ENCODE data around the gene ZBTB20. TPM values are rescaled to one million over a fixed set of nuclear protein-coding genes. Genes with fewer than 3 reads are reported as not detected.

Gene ZBTB20
- total RNA-seq, 1 experiment from 2014 or later = 3.7 TPM

DNA sequence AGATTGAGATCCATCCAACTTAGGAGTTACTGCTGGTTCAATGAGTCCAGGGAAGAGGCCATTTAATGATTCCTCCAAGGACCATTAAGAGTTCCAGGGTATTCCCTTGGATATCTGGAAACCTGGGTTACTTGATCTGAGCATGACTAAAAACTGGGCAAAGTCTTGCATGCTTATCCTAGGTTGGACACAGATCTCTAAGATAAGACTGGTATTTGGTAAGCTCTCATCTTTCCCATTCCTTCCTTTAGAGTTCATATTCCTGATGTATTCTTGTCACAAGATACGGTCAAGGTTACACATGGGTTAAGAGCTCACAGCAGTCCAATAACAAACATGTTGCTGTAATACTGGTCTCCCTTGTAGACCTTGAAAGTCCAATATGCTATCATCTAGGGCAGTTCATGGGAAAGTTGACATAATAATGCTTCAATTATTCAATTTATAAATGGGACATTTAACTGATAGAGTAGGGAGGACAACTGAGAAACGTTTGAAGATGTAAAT lies 551.5 kb downstream of the ZBTB20 start:
- Histone ChIP-seq H3K36me3 (ENCODE audit: low read depth, low read length) (no peaks in the 10 kb centered on the region), H3K9me3 (ENCODE audit: low read length) (no peaks in the 10 kb centered on the region), H2AFZ (ENCODE audit: low read length) (no peak overlapping the region), H3K79me2 (ENCODE audit: low read length) (no peaks in the 10 kb centered on the region), H3K9ac (ENCODE audit: low read length) (no peak overlapping the region), H3K27ac (ENCODE audit: low read length) (no peak overlapping the region), H3F3A (ENCODE audit: low read length, unreplicated experiment) (no peaks in the 10 kb centered on the region), H3K4me1 (ENCODE audit: insufficient read depth, low read length) (no peaks in the 10 kb centered on the region), H3K4me3 (ENCODE audit: low read length) (no peak overlapping the region), H3K9me2 (replicated peaks; ENCODE audit: low read length) (no peaks in the 10 kb centered on the region), H3K27me3 (ENCODE audit: low read length) (no peaks in the 10 kb centered on the region), H4K20me1 (ENCODE audit: low read length) (no peaks in the 10 kb centered on the region), H3K4me2 (ENCODE audit: low read length) (no peak overlapping the region)
- TF ChIP-seq, protein P1, sequence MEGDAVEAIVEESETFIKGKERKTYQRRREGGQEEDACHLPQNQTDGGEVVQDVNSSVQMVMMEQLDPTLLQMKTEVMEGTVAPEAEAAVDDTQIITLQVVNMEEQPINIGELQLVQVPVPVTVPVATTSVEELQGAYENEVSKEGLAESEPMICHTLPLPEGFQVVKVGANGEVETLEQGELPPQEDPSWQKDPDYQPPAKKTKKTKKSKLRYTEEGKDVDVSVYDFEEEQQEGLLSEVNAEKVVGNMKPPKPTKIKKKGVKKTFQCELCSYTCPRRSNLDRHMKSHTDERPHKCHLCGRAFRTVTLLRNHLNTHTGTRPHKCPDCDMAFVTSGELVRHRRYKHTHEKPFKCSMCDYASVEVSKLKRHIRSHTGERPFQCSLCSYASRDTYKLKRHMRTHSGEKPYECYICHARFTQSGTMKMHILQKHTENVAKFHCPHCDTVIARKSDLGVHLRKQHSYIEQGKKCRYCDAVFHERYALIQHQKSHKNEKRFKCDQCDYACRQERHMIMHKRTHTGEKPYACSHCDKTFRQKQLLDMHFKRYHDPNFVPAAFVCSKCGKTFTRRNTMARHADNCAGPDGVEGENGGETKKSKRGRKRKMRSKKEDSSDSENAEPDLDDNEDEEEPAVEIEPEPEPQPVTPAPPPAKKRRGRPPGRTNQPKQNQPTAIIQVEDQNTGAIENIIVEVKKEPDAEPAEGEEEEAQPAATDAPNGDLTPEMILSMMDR (conservative IDR thresholded peaks at IDR 0.05; ENCODE audit: low read depth, low read length) = no peak
- TF ChIP-seq EZH2 (IDR thresholded peaks at IDR 0.05; ENCODE audit: low read length, unreplicated experiment) = no peak
- TF ChIP-seq EZH2phosphoT487 (IDR thresholded peaks at IDR 0.05; ENCODE audit: borderline replicate concordance, low read length) = no peak
- ATAC-seq (no peak), DNase-seq (no peak)
- ChIA-PET POLR2A (ENCODE audit: unreplicated experiment) (no interaction called here), CTCF (no interaction called here)
- intact Hi-C loops (cut with micrococcal nuclease) = loop anchor here (10.0 kb wide), 1 partner anchor 181 kb away; no protein-coding TSS in a partner anchor
- BruUV-seq (replicated peaks) = no TSS peak

DNA sequence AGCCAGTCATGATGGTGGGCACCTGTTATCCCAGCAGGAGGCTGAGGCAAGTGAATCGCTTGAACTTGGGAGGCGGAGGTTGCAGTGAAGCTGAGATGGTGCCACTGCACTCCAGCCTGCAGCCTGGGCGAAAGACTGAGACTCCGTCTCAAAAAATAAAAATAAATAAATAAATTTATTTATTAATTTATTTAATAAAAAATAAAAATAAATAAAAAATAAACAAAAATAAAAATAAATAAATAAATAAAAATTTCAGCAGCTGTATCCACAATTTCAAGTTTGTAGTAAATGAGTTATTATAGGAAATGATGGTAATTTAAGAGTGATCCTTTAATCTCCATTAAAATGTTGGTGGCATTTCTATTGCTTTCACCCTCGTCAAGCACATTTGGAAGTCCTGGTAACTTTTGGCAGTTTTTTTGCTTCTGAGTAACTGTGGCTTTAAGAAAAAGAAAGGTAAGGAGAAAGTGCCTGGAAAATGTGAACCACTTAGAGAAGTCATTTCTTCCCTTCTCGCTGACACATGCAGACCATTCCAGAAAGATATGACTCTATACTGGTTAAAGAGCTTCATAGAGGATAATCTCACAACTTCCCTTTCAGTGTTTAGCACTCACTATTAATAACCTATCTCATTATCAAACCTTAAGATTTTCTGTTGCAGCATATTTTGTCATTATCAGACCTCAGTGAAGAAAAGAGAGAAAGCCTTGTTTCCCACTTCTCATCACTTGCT lies 556.6 kb downstream of the ZBTB20 start:
- CTCF ChIA-PET = no interaction called here
- H3K79me2 ChIP-seq (ENCODE audit: low read length) = no peaks in the 10 kb centered on the region

More for the DNA sequence above, 556.6 kb downstream of the ZBTB20 start:
- POLR2A ChIA-PET (ENCODE audit: unreplicated experiment) = no interaction called here
- Histone ChIP-seq H3F3A (ENCODE audit: low read length, unreplicated experiment) (no peaks in the 10 kb centered on the region), H3K9me3 (ENCODE audit: low read length) (no peaks in the 10 kb centered on the region), H3K9me2 (replicated peaks; ENCODE audit: low read length) (no peaks in the 10 kb centered on the region), H3K4me2 (ENCODE audit: low read length) (no peak overlapping the region), H3K4me3 (ENCODE audit: low read length) (no peak overlapping the region), H4K20me1 (ENCODE audit: low read length) (no peaks in the 10 kb centered on the region), H3K27ac (ENCODE audit: low read length) (no peak overlapping the region), H3K36me3 (ENCODE audit: low read depth, low read length) (no peaks in the 10 kb centered on the region), H3K4me1 (ENCODE audit: insufficient read depth, low read length) (no peaks in the 10 kb centered on the region), H3K9ac (ENCODE audit: low read length) (no peak overlapping the region), H3K27me3 (ENCODE audit: low read length) (no peaks in the 10 kb centered on the region), H2AFZ (ENCODE audit: low read length) (no peak overlapping the region)
- DNase-seq (no peak), ATAC-seq (no peak)
- no TSS peak for BruUV-seq (replicated peaks)
- TF ChIP-seq EZH2 (IDR thresholded peaks at IDR 0.05; ENCODE audit: low read length, unreplicated experiment) (no peak), EZH2phosphoT487 (IDR thresholded peaks at IDR 0.05; ENCODE audit: borderline replicate concordance, low read length) (no peak)
- TF ChIP-seq, protein P1 (conservative IDR thresholded peaks at IDR 0.05; ENCODE audit: low read depth, low read length) = no peak
- intact Hi-C loops (cut with micrococcal nuclease) = loop anchor here (10.0 kb wide), 1 partner anchor 176 kb away; no protein-coding TSS in a partner anchor

Measured in PC-3 (cell line).